WTC11 (cell line): ENCODE data around the gene MRPL34.

Experiments used
- ATF1 ChIP-seq: sonication (generic); formaldehyde crosslinking; IDR thresholded peaks from 2 replicates; pipeline ENCODE4 v1.8.1; 2023; ENCODE audit warnings: mild to moderate bottlenecking, moderate library complexity, missing genetic modification reagents
- ELF4 ChIP-seq: sonication (generic); formaldehyde crosslinking; IDR thresholded peaks from 2 replicates; pipeline ENCODE4 v1.8.1; 2022; ENCODE audit warnings: low read depth, mild to moderate bottlenecking, moderate library complexity, missing genetic modification reagents
- NR2C2 ChIP-seq: sonication (generic); formaldehyde crosslinking; IDR thresholded peaks from 2 replicates; pipeline ENCODE4 v1.8.0; 2022; ENCODE audit warnings: mild to moderate bottlenecking, missing genetic modification reagents
- TF ChIP-seq, protein P1 (sequence below): fragments of 200-600 bp; IDR thresholded peaks from 2 replicates; pipeline ENCODE4 v1.8.0; 2022; ENCODE audit warnings: antibody characterized with exemption
- TF ChIP-seq, protein P2 (sequence below): sonication (generic); formaldehyde crosslinking; IDR thresholded peaks from 2 replicates; pipeline ENCODE4 v1.8.0; 2022; ENCODE audit warnings: mild to moderate bottlenecking, missing genetic modification reagents
- TF ChIP-seq, protein P3 (sequence below): sonication (generic); formaldehyde crosslinking; IDR thresholded peaks from 2 replicates; pipeline ENCODE4 v1.8.1; 2023; ENCODE audit warnings: mild to moderate bottlenecking, missing genetic modification reagents
- TF ChIP-seq, protein P4 (sequence below): fragments of 250-450 bp; sonication (Bioruptor Pico); conservative IDR thresholded peaks from 2 replicates; pipeline ENCODE4 v1.9.0; 2021; ENCODE audit warnings: mild to moderate bottlenecking
- TF ChIP-seq, protein P5 (sequence below): sonication (generic); formaldehyde crosslinking; IDR thresholded peaks from 2 replicates; pipeline ENCODE4 v1.8.0; 2023; ENCODE audit warnings: missing genetic modification reagents, mild to moderate bottlenecking, borderline replicate concordance
- TF ChIP-seq, protein P6 (sequence below): sonication (generic); formaldehyde crosslinking; IDR thresholded peaks from 2 replicates; pipeline ENCODE4 v1.8.0; 2022; ENCODE audit warnings: mild to moderate bottlenecking, missing genetic modification reagents

DNA sequence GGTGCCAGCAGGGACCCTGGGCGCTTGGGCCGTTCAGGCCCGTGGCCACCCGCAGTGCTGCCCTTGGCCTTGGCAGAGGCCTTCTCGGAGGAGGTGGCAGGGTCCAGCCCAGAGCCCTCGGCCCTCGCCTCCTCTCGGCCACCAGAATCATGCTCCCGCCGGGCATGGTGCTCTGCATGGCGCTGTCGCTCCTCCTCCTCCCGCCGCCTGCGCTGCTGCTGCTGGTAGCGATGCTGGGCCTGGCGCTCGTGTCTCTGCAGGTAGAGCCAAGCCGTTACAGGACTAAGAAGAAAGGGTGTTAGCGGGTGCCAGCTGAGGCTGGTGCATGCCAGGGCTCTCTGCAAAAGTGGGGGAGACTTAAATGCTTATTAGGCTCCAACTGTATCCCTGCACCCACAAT is 19.5 kb downstream of the MRPL34 start:
- TF ChIP-seq ATF1 (no peak), NR2C2 (no peak), ELF4 (CRISPR knock-in tag) (no peak)
- TF ChIP-seq, protein P1, sequence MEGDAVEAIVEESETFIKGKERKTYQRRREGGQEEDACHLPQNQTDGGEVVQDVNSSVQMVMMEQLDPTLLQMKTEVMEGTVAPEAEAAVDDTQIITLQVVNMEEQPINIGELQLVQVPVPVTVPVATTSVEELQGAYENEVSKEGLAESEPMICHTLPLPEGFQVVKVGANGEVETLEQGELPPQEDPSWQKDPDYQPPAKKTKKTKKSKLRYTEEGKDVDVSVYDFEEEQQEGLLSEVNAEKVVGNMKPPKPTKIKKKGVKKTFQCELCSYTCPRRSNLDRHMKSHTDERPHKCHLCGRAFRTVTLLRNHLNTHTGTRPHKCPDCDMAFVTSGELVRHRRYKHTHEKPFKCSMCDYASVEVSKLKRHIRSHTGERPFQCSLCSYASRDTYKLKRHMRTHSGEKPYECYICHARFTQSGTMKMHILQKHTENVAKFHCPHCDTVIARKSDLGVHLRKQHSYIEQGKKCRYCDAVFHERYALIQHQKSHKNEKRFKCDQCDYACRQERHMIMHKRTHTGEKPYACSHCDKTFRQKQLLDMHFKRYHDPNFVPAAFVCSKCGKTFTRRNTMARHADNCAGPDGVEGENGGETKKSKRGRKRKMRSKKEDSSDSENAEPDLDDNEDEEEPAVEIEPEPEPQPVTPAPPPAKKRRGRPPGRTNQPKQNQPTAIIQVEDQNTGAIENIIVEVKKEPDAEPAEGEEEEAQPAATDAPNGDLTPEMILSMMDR = no peak
- TF ChIP-seq, protein P2, sequence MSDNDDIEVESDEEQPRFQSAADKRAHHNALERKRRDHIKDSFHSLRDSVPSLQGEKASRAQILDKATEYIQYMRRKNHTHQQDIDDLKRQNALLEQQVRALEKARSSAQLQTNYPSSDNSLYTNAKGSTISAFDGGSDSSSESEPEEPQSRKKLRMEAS = no peak
- TF ChIP-seq, protein P3, sequence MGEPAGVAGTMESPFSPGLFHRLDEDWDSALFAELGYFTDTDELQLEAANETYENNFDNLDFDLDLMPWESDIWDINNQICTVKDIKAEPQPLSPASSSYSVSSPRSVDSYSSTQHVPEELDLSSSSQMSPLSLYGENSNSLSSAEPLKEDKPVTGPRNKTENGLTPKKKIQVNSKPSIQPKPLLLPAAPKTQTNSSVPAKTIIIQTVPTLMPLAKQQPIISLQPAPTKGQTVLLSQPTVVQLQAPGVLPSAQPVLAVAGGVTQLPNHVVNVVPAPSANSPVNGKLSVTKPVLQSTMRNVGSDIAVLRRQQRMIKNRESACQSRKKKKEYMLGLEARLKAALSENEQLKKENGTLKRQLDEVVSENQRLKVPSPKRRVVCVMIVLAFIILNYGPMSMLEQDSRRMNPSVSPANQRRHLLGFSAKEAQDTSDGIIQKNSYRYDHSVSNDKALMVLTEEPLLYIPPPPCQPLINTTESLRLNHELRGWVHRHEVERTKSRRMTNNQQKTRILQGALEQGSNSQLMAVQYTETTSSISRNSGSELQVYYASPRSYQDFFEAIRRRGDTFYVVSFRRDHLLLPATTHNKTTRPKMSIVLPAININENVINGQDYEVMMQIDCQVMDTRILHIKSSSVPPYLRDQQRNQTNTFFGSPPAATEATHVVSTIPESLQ (CRISPR knock-in tag) = no peak
- TF ChIP-seq, protein P4, sequence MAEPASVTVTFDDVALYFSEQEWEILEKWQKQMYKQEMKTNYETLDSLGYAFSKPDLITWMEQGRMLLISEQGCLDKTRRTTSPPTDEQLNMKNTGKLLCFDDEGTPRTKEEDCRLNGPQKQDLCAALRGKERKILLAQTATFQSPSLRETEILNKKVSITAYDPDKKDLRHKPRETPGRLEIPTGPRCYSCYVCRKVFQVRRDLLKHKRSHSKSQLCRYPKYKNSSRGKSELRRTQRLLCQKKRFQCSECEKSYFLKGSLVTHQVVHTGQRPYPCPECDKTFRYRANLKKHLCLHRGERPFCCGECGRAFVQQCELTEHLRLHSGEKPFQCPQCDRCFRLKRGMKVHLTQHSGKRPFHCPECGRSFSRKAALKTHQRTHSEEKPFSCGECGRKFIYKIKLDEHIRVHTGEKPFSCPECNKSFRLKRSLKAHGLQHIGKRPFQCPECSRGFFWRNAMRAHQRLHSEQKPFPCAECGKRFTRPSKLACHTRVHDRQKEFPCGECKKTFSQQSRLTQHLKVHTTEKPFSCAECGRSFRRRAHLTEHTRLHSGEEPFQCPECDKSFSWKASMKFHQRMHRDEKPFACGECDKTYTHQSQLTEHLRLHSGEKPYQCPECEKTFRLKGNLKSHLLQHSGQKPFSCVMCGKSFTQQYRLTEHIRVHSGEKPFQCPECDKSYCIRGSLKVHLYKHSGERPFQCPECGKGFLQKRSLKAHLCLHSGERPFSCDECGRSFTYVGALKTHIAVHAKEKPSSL (CRISPR knock-in tag) = no peak
- TF ChIP-seq, protein P5, sequence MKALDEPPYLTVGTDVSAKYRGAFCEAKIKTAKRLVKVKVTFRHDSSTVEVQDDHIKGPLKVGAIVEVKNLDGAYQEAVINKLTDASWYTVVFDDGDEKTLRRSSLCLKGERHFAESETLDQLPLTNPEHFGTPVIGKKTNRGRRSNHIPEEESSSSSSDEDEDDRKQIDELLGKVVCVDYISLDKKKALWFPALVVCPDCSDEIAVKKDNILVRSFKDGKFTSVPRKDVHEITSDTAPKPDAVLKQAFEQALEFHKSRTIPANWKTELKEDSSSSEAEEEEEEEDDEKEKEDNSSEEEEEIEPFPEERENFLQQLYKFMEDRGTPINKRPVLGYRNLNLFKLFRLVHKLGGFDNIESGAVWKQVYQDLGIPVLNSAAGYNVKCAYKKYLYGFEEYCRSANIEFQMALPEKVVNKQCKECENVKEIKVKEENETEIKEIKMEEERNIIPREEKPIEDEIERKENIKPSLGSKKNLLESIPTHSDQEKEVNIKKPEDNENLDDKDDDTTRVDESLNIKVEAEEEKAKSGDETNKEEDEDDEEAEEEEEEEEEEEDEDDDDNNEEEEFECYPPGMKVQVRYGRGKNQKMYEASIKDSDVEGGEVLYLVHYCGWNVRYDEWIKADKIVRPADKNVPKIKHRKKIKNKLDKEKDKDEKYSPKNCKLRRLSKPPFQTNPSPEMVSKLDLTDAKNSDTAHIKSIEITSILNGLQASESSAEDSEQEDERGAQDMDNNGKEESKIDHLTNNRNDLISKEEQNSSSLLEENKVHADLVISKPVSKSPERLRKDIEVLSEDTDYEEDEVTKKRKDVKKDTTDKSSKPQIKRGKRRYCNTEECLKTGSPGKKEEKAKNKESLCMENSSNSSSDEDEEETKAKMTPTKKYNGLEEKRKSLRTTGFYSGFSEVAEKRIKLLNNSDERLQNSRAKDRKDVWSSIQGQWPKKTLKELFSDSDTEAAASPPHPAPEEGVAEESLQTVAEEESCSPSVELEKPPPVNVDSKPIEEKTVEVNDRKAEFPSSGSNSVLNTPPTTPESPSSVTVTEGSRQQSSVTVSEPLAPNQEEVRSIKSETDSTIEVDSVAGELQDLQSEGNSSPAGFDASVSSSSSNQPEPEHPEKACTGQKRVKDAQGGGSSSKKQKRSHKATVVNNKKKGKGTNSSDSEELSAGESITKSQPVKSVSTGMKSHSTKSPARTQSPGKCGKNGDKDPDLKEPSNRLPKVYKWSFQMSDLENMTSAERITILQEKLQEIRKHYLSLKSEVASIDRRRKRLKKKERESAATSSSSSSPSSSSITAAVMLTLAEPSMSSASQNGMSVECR (CRISPR knock-in tag) = no peak
- TF ChIP-seq, protein P6, sequence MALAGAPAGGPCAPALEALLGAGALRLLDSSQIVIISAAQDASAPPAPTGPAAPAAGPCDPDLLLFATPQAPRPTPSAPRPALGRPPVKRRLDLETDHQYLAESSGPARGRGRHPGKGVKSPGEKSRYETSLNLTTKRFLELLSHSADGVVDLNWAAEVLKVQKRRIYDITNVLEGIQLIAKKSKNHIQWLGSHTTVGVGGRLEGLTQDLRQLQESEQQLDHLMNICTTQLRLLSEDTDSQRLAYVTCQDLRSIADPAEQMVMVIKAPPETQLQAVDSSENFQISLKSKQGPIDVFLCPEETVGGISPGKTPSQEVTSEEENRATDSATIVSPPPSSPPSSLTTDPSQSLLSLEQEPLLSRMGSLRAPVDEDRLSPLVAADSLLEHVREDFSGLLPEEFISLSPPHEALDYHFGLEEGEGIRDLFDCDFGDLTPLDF (CRISPR knock-in tag) = no peak
